Karpas-422 (cell line): ENCODE results near the gene SOCS3. TPM values are rescaled to one million over a fixed set of nuclear protein-coding genes. Genes with fewer than 3 reads are reported as not detected.

Experiments
- DNase-seq: peaks from one replicate; pipeline ENCODE4 v3.0.0-alpha.2; 2015
- H2AFZ ChIP-seq: fragments of 200-600 bp; sonication (generic); 2 replicates; pipeline ENCODE4 v1.6.1; 2014; ENCODE audit warnings: antibody characterized with exemption, low read length, mixed read lengths
- H3K27ac ChIP-seq: fragments of 200-600 bp; sonication (generic); 2 replicates; pipeline ENCODE4 v1.5.1; 2014; ENCODE audit warnings: mild to moderate bottlenecking, low read length, moderate library complexity
- H3K27me3 ChIP-seq: fragments of 200-600 bp; sonication (generic); 2 replicates; pipeline ENCODE4 v1.6.1; 2014; ENCODE audit warnings: low read length, mixed read lengths
- H3K36me3 ChIP-seq: fragments of 200-600 bp; sonication (generic); 2 replicates; pipeline ENCODE4 v1.6.1; 2014; ENCODE audit warnings: low read length, mixed read lengths; ENCODE audit not compliant: insufficient read depth
- H3K4me1 ChIP-seq: fragments of 200-600 bp; sonication (generic); 2 replicates; pipeline ENCODE4 v1.6.1; 2014; ENCODE audit warnings: mild to moderate bottlenecking, low read length, mixed read lengths
- H3K4me2 ChIP-seq: fragments of 200-600 bp; sonication (generic); 2 replicates; pipeline ENCODE4 v1.6.1; 2014; ENCODE audit warnings: low read length, low read depth, mild to moderate bottlenecking; ENCODE audit not compliant: poor library complexity, severe bottlenecking
- H3K4me3 ChIP-seq: fragments of 200-600 bp; sonication (generic); 2 replicates; pipeline ENCODE4 v1.5.1; 2014; ENCODE audit warnings: mild to moderate bottlenecking, antibody characterized with exemption, low read length, mixed read lengths
- H3K79me2 ChIP-seq: fragments of 200-600 bp; sonication (generic); 2 replicates; pipeline ENCODE4 v1.6.1; 2014; ENCODE audit warnings: mild to moderate bottlenecking, low read length, mixed read lengths
- H3K9ac ChIP-seq: fragments of 200-600 bp; sonication (generic); 2 replicates; pipeline ENCODE4 v1.6.0; 2014; ENCODE audit warnings: low read length
- H3K9me2 ChIP-seq: fragments of 200-600 bp; sonication (generic), shearing (Covaris generic); replicated peaks from 2 replicates; pipeline ENCODE4 v1.6.0; 2014; ENCODE audit warnings: mild to moderate bottlenecking, low read length, moderate library complexity; ENCODE audit not compliant: insufficient read depth
- H3K9me3 ChIP-seq: fragments of 300-700, 200-600 bp; sonication (generic); 2 replicates; pipeline ENCODE4 v1.6.1; 2014; ENCODE audit warnings: low read length, mixed read lengths
- H4K20me1 ChIP-seq: fragments of 200-600 bp; sonication (generic); 2 replicates; pipeline ENCODE4 v1.6.1; 2014; ENCODE audit warnings: mild to moderate bottlenecking, antibody characterized with exemption, low read length, low read depth; ENCODE audit not compliant: insufficient read depth
- total RNA-seq: library from RNA; depleted of rRNA; stranded (reverse); fragments of >200 nt; shearing (Covaris generic); gene quantifications from 2 replicates; pipeline ENCODE4 v1.2.3, GENCODE V29; 2014; ENCODE audit warnings: low replicate concordance

SOCS3 gene
- total RNA-seq, 1 experiment from 2014 or later = not detected

- Histone ChIP-seq H3K9me2 (no peaks in the 10 kb centered on the region), H4K20me1 (no peaks in the 10 kb centered on the region), H3K9me3 (no peaks in the 10 kb centered on the region), H3K79me2 (no peaks in the 10 kb centered on the region), H2AFZ (no peak overlapping the region), H3K9ac (no peak overlapping the region), H3K27ac (no peak overlapping the region), H3K4me3 (no peak overlapping the region), H3K4me2 (no peak overlapping the region), H3K36me3 (no peaks in the 10 kb centered on the region), H3K4me1 (no peaks in the 10 kb centered on the region), H3K27me3 (no peaks in the 10 kb centered on the region)
- DNase-seq = no peak
These were observed 30.4 kb downstream of the SOCS3 start for GRCh38 chr17:78329263-78330059.

GRCh38 chr17:78327880-78328279 lies 32.0 kb downstream of the SOCS3 start:
- Histone ChIP-seq H3K9me3 (no peaks in the 10 kb centered on the region), H2AFZ (no peak overlapping the region), H3K27me3 (no peaks in the 10 kb centered on the region), H3K36me3 (no peaks in the 10 kb centered on the region), H3K4me3 (no peak overlapping the region), H3K27ac (no peak overlapping the region), H3K9me2 (no peaks in the 10 kb centered on the region), H3K9ac (no peak overlapping the region), H3K79me2 (no peaks in the 10 kb centered on the region), H3K4me1 (no peaks in the 10 kb centered on the region), H3K4me2 (no peak overlapping the region), H4K20me1 (no peaks in the 10 kb centered on the region)
- no peak for DNase-seq

GRCh38 chr17:78325076-78325687 lies 34.7 kb downstream of the SOCS3 start:
- no peaks in the 10 kb centered on the region for H3K27me3 ChIP-seq
- peak; percentile 19 for DNase-seq
- H3K4me1 ChIP-seq = no peaks in the 10 kb centered on the region
- no peak overlapping the region for H3K4me3 ChIP-seq
- H3K9me2 ChIP-seq = no peaks in the 10 kb centered on the region
- H3K4me2 ChIP-seq = no peak overlapping the region
- no peak overlapping the region for H3K27ac ChIP-seq
- no peak overlapping the region for H3K9ac ChIP-seq
- H3K79me2 ChIP-seq = no peaks in the 10 kb centered on the region
- H2AFZ ChIP-seq = no peak overlapping the region
- no peaks in the 10 kb centered on the region for H3K36me3 ChIP-seq
- no peaks in the 10 kb centered on the region for H4K20me1 ChIP-seq
- H3K9me3 ChIP-seq = no peaks in the 10 kb centered on the region

GRCh38 chr17:78324391-78325075 lies 35.3 kb downstream of the SOCS3 start:
- H3K4me2 ChIP-seq = no peak overlapping the region
- no peaks in the 10 kb centered on the region for H4K20me1 ChIP-seq
- no peaks in the 10 kb centered on the region for H3K9me3 ChIP-seq
- no peaks in the 10 kb centered on the region for H3K79me2 ChIP-seq
- no peaks in the 10 kb centered on the region for H3K36me3 ChIP-seq
- peak; percentile 30 for DNase-seq
- no peak overlapping the region for H2AFZ ChIP-seq
- no peak overlapping the region for H3K9ac ChIP-seq
- no peaks in the 10 kb centered on the region for H3K27me3 ChIP-seq
- no peak overlapping the region for H3K4me3 ChIP-seq
- no peak overlapping the region for H3K27ac ChIP-seq
- H3K9me2 ChIP-seq = no peaks in the 10 kb centered on the region
- H3K4me1 ChIP-seq = no peaks in the 10 kb centered on the region

- Histone ChIP-seq H3K4me3 (no peak overlapping the region), H3K9ac (no peak overlapping the region)
These were observed 36.0 kb downstream of the SOCS3 start for GRCh38 chr17:78323826-78324390.

GRCh38 chr17:78322858-78323455 lies 36.9 kb downstream of the SOCS3 start:
- Histone ChIP-seq H3K4me1 (no peaks in the 10 kb centered on the region), H3K9me3 (no peaks in the 10 kb centered on the region), H3K27me3 (no peaks in the 10 kb centered on the region), H3K9me2 (no peaks in the 10 kb centered on the region), H4K20me1 (no peaks in the 10 kb centered on the region), H3K79me2 (no peaks in the 10 kb centered on the region), H3K36me3 (no peaks in the 10 kb centered on the region), H3K4me3 (no peak overlapping the region), H3K9ac (no peak overlapping the region), H2AFZ (no peak overlapping the region), H3K27ac (no peak overlapping the region), H3K4me2 (no peak overlapping the region)
- DNase-seq = peak; percentile 24

More at GRCh38 chr17:78323826-78324390, 36.0 kb downstream of the SOCS3 start:
- H4K20me1 ChIP-seq = no peaks in the 10 kb centered on the region
- no peak overlapping the region for H2AFZ ChIP-seq
- H3K27me3 ChIP-seq = no peaks in the 10 kb centered on the region
- DNase-seq = peak; percentile 38
- H3K27ac ChIP-seq = no peak overlapping the region
- H3K9me2 ChIP-seq = no peaks in the 10 kb centered on the region
- no peaks in the 10 kb centered on the region for H3K36me3 ChIP-seq
- H3K4me2 ChIP-seq = no peak overlapping the region
- no peaks in the 10 kb centered on the region for H3K4me1 ChIP-seq
- H3K9me3 ChIP-seq = no peaks in the 10 kb centered on the region
- no peaks in the 10 kb centered on the region for H3K79me2 ChIP-seq

- Histone ChIP-seq H3K27ac (no peak overlapping the region), H3K4me1 (peaks cover 2% of the 10 kb centered on the region), H3K4me3 (no peak overlapping the region)
These were observed 37.5 kb downstream of the SOCS3 start for GRCh38 chr17:78322327-78322857.

More at GRCh38 chr17:78322327-78322857, 37.5 kb downstream of the SOCS3 start:
- H3K9ac ChIP-seq = no peak overlapping the region
- no peaks in the 10 kb centered on the region for H3K79me2 ChIP-seq
- no peaks in the 10 kb centered on the region for H3K36me3 ChIP-seq
- no peak overlapping the region for H3K4me2 ChIP-seq
- no peak overlapping the region for H2AFZ ChIP-seq
- no peaks in the 10 kb centered on the region for H3K9me2 ChIP-seq
- H4K20me1 ChIP-seq = no peaks in the 10 kb centered on the region
- H3K27me3 ChIP-seq = no peaks in the 10 kb centered on the region
- H3K9me3 ChIP-seq = no peaks in the 10 kb centered on the region
- peak; percentile 34 for DNase-seq
